Cardiac fibroblast (primary cell): Measurements from ENCODE around the gene PITRM1.

Experiments
- DNase-seq, 2 donors: peaks; one replicate each; pipeline versions ENCODE4 v3.0.0 to v3.0.0-alpha.2; 2010; ENCODE audit warnings: low read depth in 2 of 2
- H3K4me3 ChIP-seq, 2 donors: replicated peaks in 1 of 2; 1 replicate in 1 of 2; 2 replicates in 1 of 2; pipeline ENCODE4 v1.5.1; 2011; ENCODE audit warnings: low read depth in 2 of 2, low read length in 2 of 2, mild to moderate bottlenecking in 2 of 2, moderate library complexity in 1 of 2
- CTCF ChIP-seq: IDR thresholded peaks from one replicate; pipeline ENCODE4 v1.5.1; 2011; ENCODE audit warnings: low read depth, mild to moderate bottlenecking, low read length, inconsistent platforms

Gene PITRM1

GRCh38 chr10:3122034-3122433 is 50.5 kb downstream of the PITRM1 start:
- TF ChIP-seq CTCF, result no peak
- no peak for DNase-seq
- H3K4me3 ChIP-seq, result no peak overlapping the region

- peak; percentile 37 to 46 for DNase-seq
- no peak overlapping the region for H3K4me3 ChIP-seq
- peak; percentile 61 for TF ChIP-seq CTCF
Measured at GRCh38 chr10:3119796-3120459, 52.7 kb downstream of the PITRM1 start.

GRCh38 chr10:3118641-3119091 is 53.9 kb downstream of the PITRM1 start:
- DNase-seq, result no peak
- no peak for TF ChIP-seq CTCF
- no peak overlapping the region for H3K4me3 ChIP-seq

DNA sequence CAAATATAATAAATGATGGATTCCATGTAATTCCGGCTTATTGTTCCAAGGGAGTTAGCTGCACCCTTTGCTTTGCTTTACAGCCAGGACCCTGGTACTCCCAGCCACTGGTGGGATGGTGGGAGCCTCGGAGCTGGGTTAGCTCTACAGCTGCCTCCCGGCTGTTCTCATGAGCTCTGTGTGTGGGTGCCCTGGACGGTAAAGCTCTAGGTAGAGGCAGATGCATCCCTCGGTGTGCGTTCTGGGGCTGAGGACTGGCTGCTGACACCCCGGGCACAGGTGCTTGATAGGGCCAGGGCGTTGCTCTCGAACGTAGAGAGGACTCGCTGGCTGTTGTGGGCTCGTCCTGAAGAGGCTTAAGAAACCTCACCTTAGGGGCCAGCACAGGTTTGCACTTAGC is 55.1 kb downstream of the PITRM1 start:
- no peak overlapping the region for H3K4me3 ChIP-seq
- DNase-seq, result no peak
- TF ChIP-seq CTCF, result no peak

DNA sequence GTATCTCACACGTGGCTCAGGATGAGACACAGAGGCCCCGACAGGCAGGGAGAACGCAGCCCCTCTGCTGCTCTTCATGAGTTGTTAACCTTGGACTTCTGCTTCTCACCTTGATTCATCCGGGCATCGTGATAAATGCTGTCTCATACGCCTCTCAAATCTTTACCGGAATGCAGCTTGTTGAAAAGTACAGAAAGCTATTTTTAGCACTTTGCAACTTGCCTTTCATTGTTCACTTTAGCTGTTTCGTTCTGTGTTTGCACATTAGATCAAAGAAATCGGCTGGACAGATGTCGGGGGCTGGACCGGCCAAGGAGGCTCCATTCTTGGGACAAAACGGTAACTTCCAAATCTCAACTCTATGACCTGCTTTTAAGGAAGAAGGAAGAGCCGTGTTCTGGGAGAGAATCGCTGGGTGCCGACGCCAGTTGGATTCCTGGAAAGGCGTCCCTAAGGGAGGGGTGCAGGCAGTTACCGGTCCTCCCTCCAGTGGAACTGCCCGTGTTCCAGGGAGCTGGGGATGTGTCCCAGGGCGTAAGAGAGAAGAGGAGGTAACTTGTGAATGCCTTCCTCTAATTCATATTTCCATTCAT is 56.0 kb downstream of the PITRM1 start:
- no peak for DNase-seq
- no peak overlapping the region for H3K4me3 ChIP-seq
- no peak for TF ChIP-seq CTCF

- no peak overlapping the region for H3K4me3 ChIP-seq
- DNase-seq, result no peak
- TF ChIP-seq CTCF, result no peak
Measured at GRCh38 chr10:3115685-3116084, 56.9 kb downstream of the PITRM1 start.
